DOHH2 (cell line): ENCODE measurements around the gene NGLY1.

ENCODE experiments used
- H3F3A ChIP-seq: fragments of 200-600 bp; sonication (generic), shearing (Covaris generic); 2 replicates; pipeline ENCODE4 v1.6.0; 2016; ENCODE audit warnings: antibody characterized with exemption, mild to moderate bottlenecking; ENCODE audit not compliant: control insufficient read depth, insufficient read depth
- H3K27ac ChIP-seq: fragments of 200-600 bp; sonication (generic); 2 replicates; pipeline ENCODE4 v1.5.1; 2014; ENCODE audit warnings: low read depth, mild to moderate bottlenecking, low read length, moderate library complexity
- H3K27me3 ChIP-seq: fragments of 200-600 bp; sonication (generic); 2 replicates; pipeline ENCODE4 v1.6.1; 2014; ENCODE audit warnings: mild to moderate bottlenecking, low read length, mixed read lengths; ENCODE audit not compliant: control insufficient read depth
- H3K36me3 ChIP-seq: fragments of 200-600 bp; sonication (generic); 2 replicates; pipeline ENCODE4 v1.6.1; 2014; ENCODE audit warnings: mild to moderate bottlenecking, low read length, moderate library complexity, mixed read lengths; ENCODE audit not compliant: control insufficient read depth
- H3K4me1 ChIP-seq: fragments of 200-600 bp; sonication (generic); 2 replicates; pipeline ENCODE4 v1.6.1; 2014; ENCODE audit warnings: mild to moderate bottlenecking, low read length, mixed read lengths; ENCODE audit not compliant: control insufficient read depth
- H3K4me2 ChIP-seq: fragments of 200-600 bp; sonication (generic); 2 replicates; pipeline ENCODE4 v1.6.0; 2014; ENCODE audit warnings: mild to moderate bottlenecking, low read length, moderate library complexity
- H3K4me3 ChIP-seq: fragments of 200-600 bp; sonication (generic); 2 replicates; pipeline ENCODE4 v1.5.1; 2014; ENCODE audit warnings: mild to moderate bottlenecking, low read length, mixed read lengths
- H3K79me2 ChIP-seq: fragments of 200-600 bp; sonication (generic); 2 replicates; pipeline ENCODE4 v1.6.1; 2014; ENCODE audit warnings: mild to moderate bottlenecking, low read length, mixed read lengths; ENCODE audit not compliant: control insufficient read depth
- H3K9me2 ChIP-seq: fragments of 200-600 bp; sonication (generic); replicated peaks from 2 replicates; pipeline ENCODE4 v1.6.1; 2014; ENCODE audit warnings: mild to moderate bottlenecking, low read length, mixed read lengths; ENCODE audit not compliant: control insufficient read depth
- H3K9me3 ChIP-seq: fragments of 200-600 bp; sonication (generic); 2 replicates; pipeline ENCODE4 v1.6.1; 2014; ENCODE audit warnings: antibody characterized with exemption, low read length, mixed read lengths; ENCODE audit not compliant: control insufficient read depth, insufficient read depth
- H4K20me1 ChIP-seq: fragments of 200-600 bp; sonication (generic); 2 replicates; pipeline ENCODE4 v1.6.0; 2014; ENCODE audit warnings: low read depth, mild to moderate bottlenecking, antibody characterized with exemption, low read length, moderate library complexity; ENCODE audit not compliant: control insufficient read depth, insufficient read depth
- CTCF ChIP-seq: fragments of 200-600 bp; sonication (generic); IDR thresholded peaks from one replicate; pipeline ENCODE4 v1.5.1; 2014; ENCODE audit warnings: antibody characterized with exemption, mild to moderate bottlenecking, low read depth, low read length; ENCODE audit not compliant: poor library complexity, severe bottlenecking
- EZH2phosphoT487 ChIP-seq: fragments of 200-600 bp; sonication (generic); IDR thresholded peaks from 2 replicates; pipeline ENCODE4 v1.6.1; 2017; ENCODE audit warnings: borderline replicate concordance, mild to moderate bottlenecking, antibody characterized with exemption, low read length, moderate library complexity, mixed read lengths

The NGLY1 gene

GRCh38 chr3:25679642-25680302, 103.5 kb downstream of the NGLY1 start:
- Histone ChIP-seq H3K4me1 (no peaks in the 10 kb centered on the region), H3K27ac (no peak overlapping the region), H3K9me2 (no peaks in the 10 kb centered on the region), H3K4me2 (no peak overlapping the region), H4K20me1 (no peaks in the 10 kb centered on the region), H3K27me3 (no peaks in the 10 kb centered on the region), H3F3A (no peaks in the 10 kb centered on the region), H3K4me3 (no peak overlapping the region), H3K79me2 (no peaks in the 10 kb centered on the region), H3K36me3 (no peaks in the 10 kb centered on the region), H3K9me3 (peaks cover under 1% of the 10 kb centered on the region; the same call in 1 of the 2 replicates)
- TF ChIP-seq CTCF = no peak

- Histone ChIP-seq H3K4me1 (no peaks in the 10 kb centered on the region), H3K9me2 (no peaks in the 10 kb centered on the region), H3K27me3 (no peaks in the 10 kb centered on the region), H3K36me3 (no peaks in the 10 kb centered on the region), H3K27ac (no peak overlapping the region), H3K9me3 (peaks cover 6% of the 10 kb centered on the region), H3F3A (no peaks in the 10 kb centered on the region), H3K4me2 (no peak overlapping the region), H4K20me1 (no peaks in the 10 kb centered on the region), H3K79me2 (no peaks in the 10 kb centered on the region), H3K4me3 (no peak overlapping the region)
- no peak for TF ChIP-seq CTCF
- no peak for TF ChIP-seq EZH2phosphoT487
Measured at GRCh38 chr3:25679166-25679565, 104.1 kb downstream of the NGLY1 start.

- H3K27ac ChIP-seq = no peak overlapping the region
- no peaks in the 10 kb centered on the region for H3K4me1 ChIP-seq
- TF ChIP-seq EZH2phosphoT487 (no peak), CTCF (no peak)
- H3K27me3 ChIP-seq = no peaks in the 10 kb centered on the region
- H3K36me3 ChIP-seq = peaks cover 1% of the 10 kb centered on the region; the same call in 1 of the 2 replicates
- H3K4me3 ChIP-seq = no peak overlapping the region
- H3F3A ChIP-seq = no peaks in the 10 kb centered on the region
- no peaks in the 10 kb centered on the region for H3K79me2 ChIP-seq
- H3K9me3 ChIP-seq = peaks cover 12% of the 10 kb centered on the region
- H3K4me2 ChIP-seq = no peak overlapping the region
- no peaks in the 10 kb centered on the region for H4K20me1 ChIP-seq
- H3K9me2 ChIP-seq = no peaks in the 10 kb centered on the region
Measured at GRCh38 chr3:25678581-25678980, 104.7 kb downstream of the NGLY1 start.
